GM20000 (cell line): Measurements from ENCODE around the gene CSMD2.

ENCODE experiments used
- DNase-seq: peaks from one replicate; pipeline ENCODE4 v3.0.0; 2012; ENCODE audit warnings: low spot score
- CTCF ChIP-seq: IDR thresholded peaks from 2 replicates; pipeline ENCODE4 v1.5.1; 2012; ENCODE audit warnings: mild to moderate bottlenecking, control low read depth; ENCODE audit errors: extremely low read depth, missing control alignments

Gene CSMD2

GRCh38 chr1:33583567-33583966, 581.5 kb downstream of the CSMD2 start:
- DNase-seq = no peak
- TF ChIP-seq CTCF = no peak

GRCh38 chr1:33578557-33579448, 586.2 kb downstream of the CSMD2 start:
- DNase-seq = no peak
- no peak for TF ChIP-seq CTCF

GRCh38 chr1:33577663-33578062, 587.4 kb downstream of the CSMD2 start:
- DNase-seq = no peak
- no peak for TF ChIP-seq CTCF

- DNase-seq = no peak
Measured at GRCh38 chr1:33576821-33577599, 588.0 kb downstream of the CSMD2 start.

GRCh38 chr1:33575324-33575879, 589.6 kb downstream of the CSMD2 start:
- no peak for DNase-seq
- no peak for TF ChIP-seq CTCF

More at GRCh38 chr1:33576821-33577599, 588.0 kb downstream of the CSMD2 start:
- TF ChIP-seq CTCF = no peak

- no peak for DNase-seq
- TF ChIP-seq CTCF = no peak
Measured at GRCh38 chr1:33573661-33574060, 591.4 kb downstream of the CSMD2 start.

- TF ChIP-seq CTCF = no peak
Measured at GRCh38 chr1:33572387-33572786, 592.6 kb downstream of the CSMD2 start.

More at GRCh38 chr1:33572387-33572786, 592.6 kb downstream of the CSMD2 start:
- DNase-seq = no peak
